ENCODE data around the gene LDB2.
"Not testable (repeated sequence)": the region's sequence is repeated elsewhere in the genome, so short reads cannot be mapped to it uniquely, and the experiment has no call there.

- not testable (repeated sequence) for TF ChIP-seq CTCF (conservative IDR thresholded peaks at IDR 0.05 in 1 of 2, IDR thresholded peaks at IDR 0.05 in 1 of 2; ENCODE audit: low read depth in 1 of 2, low read length in 2 of 2); EZH2 (IDR thresholded peaks at IDR 0.05; ENCODE audit: low read length, missing control alignments)
Measured at GRCh38 chr4:16918716-16919115, 20.3 kb upstream of the LDB2 start.
